Inferior parietal cortex (tissue), 1 donor: ENCODE results near the gene MAP2K4.

Experiments
- DNase-seq: peaks from one replicate; pipeline ENCODE4 v3.0.0-alpha.2; 2016; ENCODE audit errors: extremely low spot score

MAP2K4 gene

DNA sequence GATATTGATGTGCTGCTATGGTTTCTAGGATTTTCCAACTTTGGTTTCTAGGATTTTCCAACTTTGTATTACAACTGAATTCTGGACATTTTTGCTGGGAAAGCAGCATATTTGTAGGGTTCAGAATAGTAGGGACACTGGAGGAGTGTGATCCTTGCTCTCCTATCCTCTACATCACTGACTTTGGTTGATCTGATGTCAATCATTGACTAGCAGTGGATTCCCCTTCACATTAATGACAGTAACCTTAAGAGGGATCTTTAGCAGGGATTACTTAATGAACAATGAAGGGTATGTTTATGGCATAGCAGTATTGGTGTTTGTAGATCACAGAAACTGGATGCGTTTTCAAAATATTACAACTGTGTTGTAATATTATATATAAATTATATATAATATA is 67.4 kb downstream of the MAP2K4 start:
- no peak for DNase-seq

GRCh38 chr17:12089809-12090384 is 69.2 kb downstream of the MAP2K4 start:
- no peak for DNase-seq

GRCh38 chr17:12094336-12094735 is 73.7 kb downstream of the MAP2K4 start:
- DNase-seq: no peak

DNA sequence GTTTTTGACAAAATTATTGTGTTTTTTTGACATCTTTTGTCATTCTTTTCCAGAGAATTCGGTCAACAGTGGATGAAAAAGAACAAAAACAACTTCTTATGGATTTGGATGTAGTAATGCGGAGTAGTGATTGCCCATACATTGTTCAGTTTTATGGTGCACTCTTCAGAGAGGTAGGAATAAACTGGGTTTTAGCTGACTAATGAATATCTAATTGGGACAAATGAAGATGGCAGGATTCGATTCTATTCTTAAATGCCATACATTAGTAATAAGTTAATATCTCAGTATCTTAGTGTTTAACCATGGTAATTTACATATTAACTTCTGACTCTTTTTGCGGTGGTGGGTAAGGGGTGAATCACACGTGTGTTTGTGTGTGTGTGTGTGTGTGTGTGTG is 74.8 kb downstream of the MAP2K4 start:
- no peak for DNase-seq

DNA sequence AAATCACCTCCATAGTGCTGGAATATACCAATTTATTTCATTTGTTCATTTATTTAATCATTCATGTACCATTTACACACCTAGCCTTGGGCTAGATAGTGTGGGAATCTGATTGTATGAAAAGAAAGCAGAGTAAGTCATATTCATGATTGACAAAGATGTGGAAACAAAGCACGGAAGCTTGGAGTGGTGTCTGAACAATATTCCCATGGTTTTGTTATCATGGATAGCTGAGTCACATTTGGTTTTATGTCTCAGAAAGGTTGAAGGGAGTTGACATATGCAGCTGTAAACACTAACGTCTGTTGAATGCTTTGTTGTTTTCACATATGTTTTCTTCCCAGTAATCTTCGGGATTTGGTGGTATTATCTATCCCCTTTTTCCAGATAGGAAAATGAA is 76.6 kb downstream of the MAP2K4 start:
- DNase-seq: no peak

DNA sequence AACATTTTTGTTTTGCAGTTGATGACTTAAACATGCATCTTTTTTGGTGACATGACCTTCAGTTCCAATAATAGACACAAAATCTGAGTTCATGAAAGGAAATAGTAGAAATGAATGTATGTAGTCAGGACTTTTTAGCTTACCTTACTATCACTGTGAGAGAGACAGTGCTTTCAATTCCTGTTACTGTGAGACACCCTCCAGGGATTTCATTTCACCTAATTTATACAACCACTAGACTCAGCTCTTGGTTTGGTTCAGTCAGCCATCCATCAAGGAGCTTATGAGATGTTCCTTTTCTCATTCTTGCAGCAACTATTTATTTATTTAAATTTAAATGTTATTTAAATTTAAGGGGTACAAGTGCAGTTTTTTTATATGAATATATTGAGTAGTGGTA is 77.9 kb downstream of the MAP2K4 start:
- no peak for DNase-seq

- DNase-seq: no peak
Measured at GRCh38 chr17:12099412-12099811, 78.7 kb downstream of the MAP2K4 start.

- DNase-seq: no peak
Measured at GRCh38 chr17:12104831-12105230, 84.2 kb downstream of the MAP2K4 start.

DNA sequence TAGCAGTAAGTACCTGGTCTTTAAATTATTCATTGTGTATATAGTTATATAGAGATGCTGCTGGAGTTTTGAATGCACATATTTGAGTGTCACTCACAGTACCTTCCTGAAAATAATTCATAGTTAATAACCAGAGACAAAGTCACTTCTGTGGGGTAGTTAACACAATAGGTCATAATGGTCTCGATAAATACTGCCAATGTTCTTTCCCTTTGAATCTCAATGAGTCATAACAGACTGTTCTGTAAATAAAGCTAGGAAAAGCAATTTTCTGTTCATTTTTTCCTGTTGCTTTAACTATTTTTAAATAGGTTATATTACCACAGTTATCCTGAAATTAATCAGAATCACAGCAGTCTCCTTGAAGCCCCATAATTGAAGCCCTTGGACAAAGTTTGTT is 87.2 kb downstream of the MAP2K4 start:
- DNase-seq: no peak

DNA sequence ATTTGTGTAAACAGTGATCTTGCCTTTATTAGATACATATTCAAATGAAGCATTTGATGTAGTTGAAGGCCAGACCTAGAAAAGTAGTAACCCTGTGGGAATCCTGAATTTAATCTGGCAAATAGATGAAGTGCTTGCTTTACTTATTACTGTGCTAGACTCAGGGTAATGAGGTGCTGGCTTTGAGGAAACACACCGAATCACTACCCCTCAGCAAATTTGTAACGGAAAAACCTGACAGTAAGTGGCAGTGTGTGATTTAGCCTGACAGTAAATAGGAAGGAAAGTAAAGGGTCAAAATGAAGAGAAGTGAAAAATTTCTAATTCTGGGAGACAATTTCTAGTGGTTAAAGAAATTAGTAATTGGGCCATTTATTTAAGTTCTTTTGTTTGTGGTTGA is 90.2 kb downstream of the MAP2K4 start:
- DNase-seq: no peak

DNA sequence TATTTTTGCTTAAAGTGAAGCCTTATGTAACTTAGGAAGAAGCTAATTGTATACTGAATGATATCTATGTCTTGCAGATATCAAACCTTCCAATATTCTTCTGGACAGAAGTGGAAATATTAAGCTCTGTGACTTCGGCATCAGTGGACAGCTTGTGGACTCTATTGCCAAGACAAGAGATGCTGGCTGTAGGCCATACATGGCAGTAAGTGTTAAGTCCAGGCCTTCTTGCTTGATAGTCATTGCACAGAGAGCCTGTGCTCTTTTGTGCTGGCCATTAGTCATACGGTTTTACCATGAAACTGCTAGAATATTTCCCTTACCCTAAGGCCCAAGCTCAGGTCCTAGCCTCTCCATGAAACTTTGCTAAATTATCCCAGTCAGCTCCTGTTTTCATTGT is 92.5 kb downstream of the MAP2K4 start:
- DNase-seq: no peak

DNA sequence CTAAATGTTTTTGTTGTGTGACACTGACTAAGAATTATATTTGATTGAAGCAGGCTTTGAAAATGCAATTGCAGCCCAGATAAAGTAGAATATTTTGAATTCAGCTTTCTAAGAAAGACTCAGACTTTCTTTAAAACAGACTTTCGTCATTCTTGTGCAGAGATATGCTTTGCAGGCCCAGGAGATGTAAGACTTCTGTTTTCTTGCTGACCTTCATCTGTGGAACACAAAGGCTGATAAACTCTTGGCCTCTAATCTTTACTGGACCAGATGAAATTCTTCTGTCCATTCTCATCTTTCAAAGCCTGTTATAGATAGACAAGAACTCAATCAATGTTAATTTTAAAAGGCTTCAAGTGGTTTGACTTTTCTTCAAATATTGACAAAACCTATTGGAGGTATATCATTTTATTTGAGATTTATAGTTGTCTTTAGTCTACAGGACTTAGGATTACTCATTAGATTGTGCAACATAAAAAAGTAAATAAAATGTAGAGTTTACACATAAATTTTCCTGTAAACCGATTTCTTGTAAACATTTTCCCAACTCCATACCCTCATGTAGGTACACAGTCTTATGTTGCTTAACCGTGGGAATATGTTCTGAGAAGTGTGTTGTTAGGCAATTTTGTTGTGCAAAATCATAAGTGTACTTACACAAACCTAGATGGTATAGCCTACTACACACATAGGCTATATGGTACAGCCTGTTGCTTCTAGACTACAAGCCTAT is 94.2 kb downstream of the MAP2K4 start:
- no peak for DNase-seq

GRCh38 chr17:12116143-12116542 is 95.5 kb downstream of the MAP2K4 start:
- no peak for DNase-seq

- DNase-seq: no peak
Measured at GRCh38 chr17:12118617-12119016, 97.9 kb downstream of the MAP2K4 start.

DNA sequence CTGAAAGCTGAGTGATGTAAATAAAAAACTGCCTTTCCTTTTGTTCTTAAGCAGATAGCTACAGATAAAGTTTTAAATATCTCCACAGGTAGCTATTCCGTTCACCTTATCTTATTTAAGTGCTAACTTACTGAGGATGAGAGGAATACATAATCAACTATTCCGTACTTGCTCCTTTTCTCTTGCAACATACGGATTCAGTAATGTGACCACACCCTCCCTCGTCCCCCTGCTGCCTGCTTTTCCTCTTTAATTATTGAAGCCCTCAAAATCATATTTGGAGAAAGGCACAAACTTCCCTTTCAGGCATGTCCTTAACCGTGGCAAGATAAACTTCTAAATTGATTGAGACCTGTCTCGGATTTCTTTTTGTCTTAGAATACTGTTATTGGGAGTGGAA is 101.4 kb downstream of the MAP2K4 start:
- no peak for DNase-seq

DNA sequence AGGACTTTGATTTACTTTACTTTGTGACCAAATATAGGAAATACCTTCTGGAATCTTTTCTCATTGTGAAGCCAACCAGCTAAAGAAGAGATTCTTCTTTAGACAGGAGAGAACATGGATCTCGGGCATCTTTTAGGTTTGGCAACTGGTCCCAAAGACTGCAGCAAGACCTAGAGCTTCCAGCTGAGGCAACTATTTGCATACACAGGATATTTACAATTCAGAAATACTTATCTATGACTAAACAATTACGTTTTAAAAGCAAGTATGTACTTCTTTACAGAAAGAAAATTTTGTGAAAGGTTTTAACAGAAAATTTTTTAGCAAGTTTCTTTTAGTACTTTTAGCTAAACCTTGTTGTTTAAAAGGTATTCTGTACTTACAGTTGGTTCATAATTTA is 106.5 kb downstream of the MAP2K4 start:
- DNase-seq: no peak

GRCh38 chr17:12127667-12128066 is 107.0 kb downstream of the MAP2K4 start:
- DNase-seq: no peak

GRCh38 chr17:12128946-12129345 is 108.3 kb downstream of the MAP2K4 start:
- DNase-seq: no peak

DNA sequence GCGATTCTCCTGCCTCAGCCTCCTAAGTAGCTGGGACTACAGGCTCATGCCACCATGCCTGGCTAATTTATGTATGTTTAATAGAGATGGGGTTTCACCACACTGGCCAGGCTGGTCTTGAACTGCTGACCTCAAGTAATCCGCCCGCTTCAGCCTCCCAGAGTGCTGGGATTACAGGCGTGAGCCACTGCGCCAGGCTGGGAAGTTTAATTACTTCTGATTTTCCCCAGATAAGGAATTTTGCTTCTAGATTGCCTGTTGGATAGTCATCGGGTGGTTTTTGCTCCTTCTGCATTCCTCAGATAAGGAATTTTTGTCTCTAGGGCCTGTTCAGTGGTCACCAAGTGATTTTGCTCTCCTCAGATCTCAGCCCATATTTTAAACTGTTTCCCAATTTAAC is 112.5 kb downstream of the MAP2K4 start:
- no peak for DNase-seq

GRCh38 chr17:12134101-12134500 is 113.4 kb downstream of the MAP2K4 start:
- DNase-seq: no peak

DNA sequence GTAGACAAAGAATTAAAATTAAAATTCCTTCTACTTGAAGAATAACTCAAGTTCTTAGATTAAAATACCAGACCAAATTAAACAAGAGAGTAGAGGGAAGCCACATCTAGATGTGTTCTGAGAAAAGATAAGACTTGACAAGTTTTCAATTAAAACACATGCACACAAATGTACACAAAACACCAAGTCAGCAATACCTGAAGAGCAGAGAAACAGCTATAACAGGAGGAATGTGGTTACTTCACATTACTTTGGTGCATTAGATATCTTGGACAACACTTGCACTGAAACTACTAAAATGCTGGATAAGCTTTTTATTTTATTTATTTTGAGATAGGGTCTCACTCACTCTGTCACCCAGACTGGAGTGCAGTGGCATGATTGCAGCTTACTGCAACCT is 113.9 kb downstream of the MAP2K4 start:
- DNase-seq: no peak

DNA sequence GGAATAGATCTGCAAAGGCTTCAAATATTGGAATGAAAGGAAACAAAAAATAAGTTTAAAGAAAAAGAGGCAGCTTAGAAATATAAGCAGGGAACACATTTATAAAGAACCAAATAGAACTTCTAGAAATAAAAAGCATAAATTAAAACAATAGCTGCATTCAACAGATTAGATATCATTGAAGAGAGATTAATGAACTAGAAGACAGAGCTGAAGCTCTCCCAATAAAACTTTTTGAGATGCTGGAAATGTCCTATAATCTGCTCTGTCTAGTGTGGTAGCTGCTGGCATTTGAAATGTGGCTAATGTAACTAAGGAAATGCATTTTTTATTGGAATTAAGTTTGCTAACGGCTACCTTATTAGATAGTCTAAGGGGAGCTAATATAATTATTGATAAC is 115.6 kb downstream of the MAP2K4 start:
- DNase-seq: no peak

DNA sequence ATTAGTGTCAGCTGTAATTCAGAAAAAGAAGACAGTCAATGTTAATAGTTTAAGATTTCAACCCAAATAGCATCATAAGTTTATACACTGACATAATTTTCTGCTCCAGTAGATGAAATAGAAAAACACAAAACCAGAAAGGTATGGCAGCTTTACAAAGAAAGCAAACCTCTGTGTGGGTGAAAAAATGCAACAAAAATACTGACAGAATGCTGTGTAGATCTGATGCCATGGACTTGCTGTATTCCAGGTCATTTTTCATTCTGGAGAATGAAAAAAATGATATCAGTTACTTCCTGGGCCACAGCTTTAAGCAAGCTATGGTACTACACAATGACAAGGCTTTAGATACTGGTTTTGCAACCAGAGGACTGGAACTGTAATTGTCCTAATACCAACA is 116.0 kb downstream of the MAP2K4 start:
- no peak for DNase-seq

- no peak for DNase-seq
Measured at GRCh38 chr17:12137859-12138258, 117.2 kb downstream of the MAP2K4 start.
